ENCODE results near the gene PLA2G2D. TPM values are rescaled to one million over a fixed set of nuclear protein-coding genes. Genes with fewer than 3 reads are reported as not detected.

Gene PLA2G2D
- total and polyA plus RNA-seq, 4 donors, result 0.06 to 0.14 (median 0.08) TPM; not detected in 1

GRCh38 chr1:20164694-20165202 is 45.4 kb upstream of the PLA2G2D start (continued):
- TF ChIP-seq, protein P1, sequence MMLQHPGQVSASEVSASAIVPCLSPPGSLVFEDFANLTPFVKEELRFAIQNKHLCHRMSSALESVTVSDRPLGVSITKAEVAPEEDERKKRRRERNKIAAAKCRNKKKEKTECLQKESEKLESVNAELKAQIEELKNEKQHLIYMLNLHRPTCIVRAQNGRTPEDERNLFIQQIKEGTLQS (IDR thresholded peaks at IDR 0.05), result no peak

GRCh38 chr1:20160034-20160433 is 40.7 kb upstream of the PLA2G2D start:
- no peak overlapping the region for H3K4me3 ChIP-seq (ENCODE audit: low read depth in 1 of 3, low read length in 3 of 3)

More at GRCh38 chr1:20160034-20160433, 40.7 kb upstream of the PLA2G2D start:
- H3K27me3 ChIP-seq (ENCODE audit: control insufficient read depth in 4 of 4, insufficient read depth in 4 of 4, low read length in 3 of 4), result no peaks in the 10 kb centered on the region
- WGBS, result 80% methylated on average over 1 of the region's 1 CpG
- TF ChIP-seq RXRA (IDR thresholded peaks at IDR 0.05), result no peak
- no peak for TF ChIP-seq HNF4G (IDR thresholded peaks at IDR 0.05)
- TF ChIP-seq, protein P2, sequence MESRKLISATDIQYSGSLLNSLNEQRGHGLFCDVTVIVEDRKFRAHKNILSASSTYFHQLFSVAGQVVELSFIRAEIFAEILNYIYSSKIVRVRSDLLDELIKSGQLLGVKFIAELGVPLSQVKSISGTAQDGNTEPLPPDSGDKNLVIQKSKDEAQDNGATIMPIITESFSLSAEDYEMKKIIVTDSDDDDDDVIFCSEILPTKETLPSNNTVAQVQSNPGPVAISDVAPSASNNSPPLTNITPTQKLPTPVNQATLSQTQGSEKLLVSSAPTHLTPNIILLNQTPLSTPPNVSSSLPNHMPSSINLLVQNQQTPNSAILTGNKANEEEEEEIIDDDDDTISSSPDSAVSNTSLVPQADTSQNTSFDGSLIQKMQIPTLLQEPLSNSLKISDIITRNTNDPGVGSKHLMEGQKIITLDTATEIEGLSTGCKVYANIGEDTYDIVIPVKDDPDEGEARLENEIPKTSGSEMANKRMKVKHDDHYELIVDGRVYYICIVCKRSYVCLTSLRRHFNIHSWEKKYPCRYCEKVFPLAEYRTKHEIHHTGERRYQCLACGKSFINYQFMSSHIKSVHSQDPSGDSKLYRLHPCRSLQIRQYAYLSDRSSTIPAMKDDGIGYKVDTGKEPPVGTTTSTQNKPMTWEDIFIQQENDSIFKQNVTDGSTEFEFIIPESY (IDR thresholded peaks at IDR 0.05), result no peak
- no peak for TF ChIP-seq FOXA1 (IDR thresholded peaks at IDR 0.05)
- no peak for TF ChIP-seq RAD21 (IDR thresholded peaks at IDR 0.05)
- no peak for TF ChIP-seq TAF1 (conservative IDR thresholded peaks at IDR 0.05)
- TF ChIP-seq GABPA (IDR thresholded peaks at IDR 0.05 in 1 of 2, conservative IDR thresholded peaks at IDR 0.05 in 1 of 2), result no peak
- TF ChIP-seq CTCF (IDR thresholded peaks at IDR 0.05; ENCODE audit: low read depth, low read length, missing input control), result no peak
- TF ChIP-seq HNF4A (conservative IDR thresholded peaks at IDR 0.05), result no peak
- TF ChIP-seq, protein P1 (IDR thresholded peaks at IDR 0.05), result no peak
- TF ChIP-seq, protein P3, sequence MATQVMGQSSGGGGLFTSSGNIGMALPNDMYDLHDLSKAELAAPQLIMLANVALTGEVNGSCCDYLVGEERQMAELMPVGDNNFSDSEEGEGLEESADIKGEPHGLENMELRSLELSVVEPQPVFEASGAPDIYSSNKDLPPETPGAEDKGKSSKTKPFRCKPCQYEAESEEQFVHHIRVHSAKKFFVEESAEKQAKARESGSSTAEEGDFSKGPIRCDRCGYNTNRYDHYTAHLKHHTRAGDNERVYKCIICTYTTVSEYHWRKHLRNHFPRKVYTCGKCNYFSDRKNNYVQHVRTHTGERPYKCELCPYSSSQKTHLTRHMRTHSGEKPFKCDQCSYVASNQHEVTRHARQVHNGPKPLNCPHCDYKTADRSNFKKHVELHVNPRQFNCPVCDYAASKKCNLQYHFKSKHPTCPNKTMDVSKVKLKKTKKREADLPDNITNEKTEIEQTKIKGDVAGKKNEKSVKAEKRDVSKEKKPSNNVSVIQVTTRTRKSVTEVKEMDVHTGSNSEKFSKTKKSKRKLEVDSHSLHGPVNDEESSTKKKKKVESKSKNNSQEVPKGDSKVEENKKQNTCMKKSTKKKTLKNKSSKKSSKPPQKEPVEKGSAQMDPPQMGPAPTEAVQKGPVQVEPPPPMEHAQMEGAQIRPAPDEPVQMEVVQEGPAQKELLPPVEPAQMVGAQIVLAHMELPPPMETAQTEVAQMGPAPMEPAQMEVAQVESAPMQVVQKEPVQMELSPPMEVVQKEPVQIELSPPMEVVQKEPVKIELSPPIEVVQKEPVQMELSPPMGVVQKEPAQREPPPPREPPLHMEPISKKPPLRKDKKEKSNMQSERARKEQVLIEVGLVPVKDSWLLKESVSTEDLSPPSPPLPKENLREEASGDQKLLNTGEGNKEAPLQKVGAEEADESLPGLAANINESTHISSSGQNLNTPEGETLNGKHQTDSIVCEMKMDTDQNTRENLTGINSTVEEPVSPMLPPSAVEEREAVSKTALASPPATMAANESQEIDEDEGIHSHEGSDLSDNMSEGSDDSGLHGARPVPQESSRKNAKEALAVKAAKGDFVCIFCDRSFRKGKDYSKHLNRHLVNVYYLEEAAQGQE (IDR thresholded peaks at IDR 0.05), result no peak
- TF ChIP-seq SP1 (IDR thresholded peaks at IDR 0.05), result no peak
- no peak for TF ChIP-seq NR2F2 (IDR thresholded peaks at IDR 0.05)
- TF ChIP-seq YY1 (IDR thresholded peaks at IDR 0.05), result no peak
- TF ChIP-seq FOXA2 (IDR thresholded peaks at IDR 0.05), result no peak
- TF ChIP-seq JUND (IDR thresholded peaks at IDR 0.05), result no peak
- no peak for TF ChIP-seq MAX (IDR thresholded peaks at IDR 0.05)
- no peak for TF ChIP-seq EGR1 (IDR thresholded peaks at IDR 0.05; ENCODE audit: low read depth in 2 of 2)
- no peak overlapping the region for H3K27ac ChIP-seq (ENCODE audit: low read depth in 1 of 2, low read length in 2 of 2)
- no peak for DNase-seq (ENCODE audit: low spot score)
- no peak overlapping the region for H3K9ac ChIP-seq (ENCODE audit: low read depth in 1 of 2, low read length in 2 of 2)
- H3K4me1 ChIP-seq (ENCODE audit: control insufficient read depth in 4 of 4, insufficient read depth in 4 of 4, low read length in 3 of 4), result peaks cover 0 to 2% (median 0%) of the 10 kb centered on the region in 4 donors
- H3K9me3 ChIP-seq (ENCODE audit: control insufficient read depth in 4 of 4, low read length in 3 of 4), result peaks cover 0 to 12% (median under 1%) of the 10 kb centered on the region in 4 donors
- H3K36me3 ChIP-seq (ENCODE audit: control insufficient read depth in 4 of 4, insufficient read depth in 3 of 4, low read depth in 1 of 4, low read length in 3 of 4), result no peaks in the 10 kb centered on the region

Measured in liver (tissue), 9 donors.